Kidney capillary endothelial cell (primary cell): ENCODE results near the gene IGDCC3.

Source experiments
- DNase-seq: peaks from one replicate; pipeline ENCODE4 v3.0.0-alpha.2; 2018; ENCODE audit warnings: low spot score

IGDCC3 gene

GRCh38 chr15:65386886-65387285 lies 9.1 kb upstream of the IGDCC3 start:
- DNase-seq: no peak

GRCh38 chr15:65386376-65386775 lies 8.6 kb upstream of the IGDCC3 start:
- DNase-seq: no peak

GRCh38 chr15:65385870-65386258 lies 8.1 kb upstream of the IGDCC3 start:
- no peak for DNase-seq

- DNase-seq: peak; percentile 83
Measured at GRCh38 chr15:65384895-65385869, 7.4 kb upstream of the IGDCC3 start.

- DNase-seq: no peak
Measured at GRCh38 chr15:65384505-65384894, 6.7 kb upstream of the IGDCC3 start.

GRCh38 chr15:65383991-65384390 lies 6.2 kb upstream of the IGDCC3 start:
- DNase-seq: no peak

GRCh38 chr15:65383456-65383855 lies 5.7 kb upstream of the IGDCC3 start:
- DNase-seq: no peak

GRCh38 chr15:65382921-65383320 lies 5.1 kb upstream of the IGDCC3 start:
- DNase-seq: no peak

GRCh38 chr15:65382146-65382491 lies 4.3 kb upstream of the IGDCC3 start:
- no peak for DNase-seq

GRCh38 chr15:65381445-65382145 lies 3.8 kb upstream of the IGDCC3 start:
- DNase-seq: no peak

GRCh38 chr15:65379986-65380385 lies 2.2 kb upstream of the IGDCC3 start:
- no peak for DNase-seq

GRCh38 chr15:65377105-65377975 lies 462 bp downstream of the IGDCC3 start:
- no peak for DNase-seq

GRCh38 chr15:65376767-65377104 lies 1.1 kb downstream of the IGDCC3 start:
- no peak for DNase-seq

- DNase-seq: no peak
Measured at GRCh38 chr15:65375871-65376607, 1.8 kb downstream of the IGDCC3 start.

- DNase-seq: no peak
Measured at GRCh38 chr15:65374821-65375401, 2.9 kb downstream of the IGDCC3 start.

GRCh38 chr15:65374334-65374733 lies 3.5 kb downstream of the IGDCC3 start:
- no peak for DNase-seq

GRCh38 chr15:65373163-65373651 lies 4.6 kb downstream of the IGDCC3 start:
- no peak for DNase-seq

- DNase-seq: no peak
Measured at GRCh38 chr15:65372787-65373067, 5.1 kb downstream of the IGDCC3 start.

- DNase-seq: no peak
Measured at GRCh38 chr15:65371976-65372786, 5.6 kb downstream of the IGDCC3 start.

GRCh38 chr15:65370885-65371284 lies 6.9 kb downstream of the IGDCC3 start:
- no peak for DNase-seq

GRCh38 chr15:65369651-65370050 lies 8.2 kb downstream of the IGDCC3 start:
- DNase-seq: no peak
